ENCODE results near the gene FKBP11. TPM values are rescaled to one million over a fixed set of nuclear protein-coding genes. Genes with fewer than 3 reads are reported as not detected.

FKBP11 gene
- total and polyA plus RNA-seq, 2 of the 13 experiments (the other 11 are each of a cell fraction or from before 2014, with no cell fraction given): 15.5 to 19.4 TPM

DNA sequence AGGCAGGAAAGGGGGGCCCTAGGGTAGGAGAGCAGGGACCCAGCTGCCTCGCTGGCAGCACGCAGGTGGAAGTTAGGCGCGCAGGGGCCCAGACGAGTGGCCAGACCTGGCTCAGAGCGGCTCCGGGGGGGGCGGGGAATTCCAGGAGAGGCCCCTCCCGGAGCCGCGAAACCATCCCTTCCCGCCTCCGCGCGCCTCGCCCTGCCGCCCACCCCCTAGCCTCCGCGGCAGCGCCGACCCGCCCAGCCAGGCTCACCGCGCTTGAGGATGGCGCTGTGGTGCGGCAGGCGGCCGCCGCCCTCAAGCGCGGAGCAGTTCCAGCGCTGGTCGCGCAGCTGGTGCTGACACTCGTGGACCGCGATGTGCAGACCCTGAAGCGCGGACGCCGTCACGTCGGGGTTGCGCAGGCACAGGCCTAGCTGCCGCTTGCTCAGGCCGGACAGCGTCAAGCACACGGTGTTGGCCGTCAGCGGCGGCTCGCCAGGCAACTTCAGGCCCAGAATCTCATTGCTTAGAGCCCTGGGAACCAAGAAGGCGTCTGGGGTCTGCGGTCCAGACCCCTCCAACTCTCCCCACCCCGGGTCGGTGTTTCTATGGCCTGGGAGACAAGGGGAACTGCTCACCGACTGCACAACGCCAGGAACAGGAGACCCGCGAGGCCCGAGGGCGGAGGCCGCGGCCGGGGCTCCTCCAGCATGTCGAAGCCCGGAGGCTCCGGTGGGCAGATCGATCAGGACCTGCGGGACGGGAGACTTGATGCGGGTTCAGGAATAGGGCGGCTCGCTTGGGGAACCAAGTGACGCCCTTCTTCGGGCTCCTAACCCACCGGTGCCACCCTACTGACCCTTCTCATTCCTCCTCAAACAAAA lies 44.8 kb upstream of the FKBP11 start (continued):
- TF ChIP-seq IRF9 (CRISPR knock-in tag; IDR thresholded peaks at IDR 0.05; ENCODE audit: borderline replicate concordance): peak; percentile 30; the same call in 1 of the 2 replicates
- peak; percentile 49; the same call in 1 of the 2 replicates for TF ChIP-seq UBTF (CRISPR knock-in tag; IDR thresholded peaks at IDR 0.05)
- TF ChIP-seq CBX1 (IDR thresholded peaks at IDR 0.05; ENCODE audit: low read depth): no peak
- no peak for TF ChIP-seq DMAP1 (CRISPR knock-in tag; IDR thresholded peaks at IDR 0.05)
- TF ChIP-seq, protein P1, sequence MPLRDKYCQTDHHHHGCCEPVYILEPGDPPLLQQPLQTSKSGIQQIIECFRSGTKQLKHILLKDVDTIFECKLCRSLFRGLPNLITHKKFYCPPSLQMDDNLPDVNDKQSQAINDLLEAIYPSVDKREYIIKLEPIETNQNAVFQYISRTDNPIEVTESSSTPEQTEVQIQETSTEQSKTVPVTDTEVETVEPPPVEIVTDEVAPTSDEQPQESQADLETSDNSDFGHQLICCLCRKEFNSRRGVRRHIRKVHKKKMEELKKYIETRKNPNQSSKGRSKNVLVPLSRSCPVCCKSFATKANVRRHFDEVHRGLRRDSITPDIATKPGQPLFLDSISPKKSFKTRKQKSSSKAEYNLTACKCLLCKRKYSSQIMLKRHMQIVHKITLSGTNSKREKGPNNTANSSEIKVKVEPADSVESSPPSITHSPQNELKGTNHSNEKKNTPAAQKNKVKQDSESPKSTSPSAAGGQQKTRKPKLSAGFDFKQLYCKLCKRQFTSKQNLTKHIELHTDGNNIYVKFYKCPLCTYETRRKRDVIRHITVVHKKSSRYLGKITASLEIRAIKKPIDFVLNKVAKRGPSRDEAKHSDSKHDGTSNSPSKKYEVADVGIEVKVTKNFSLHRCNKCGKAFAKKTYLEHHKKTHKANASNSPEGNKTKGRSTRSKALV (CRISPR knock-in tag; IDR thresholded peaks at IDR 0.05): peak; percentile 79; the same call in 1 of the 2 replicates
- TF ChIP-seq MAFF (IDR thresholded peaks at IDR 0.05; ENCODE audit: low read depth, low read length): no peak
- TF ChIP-seq MYPOP (CRISPR knock-in tag; IDR thresholded peaks at IDR 0.05): peak; percentile 51; the same call in 1 of the 2 replicates
- no peak for TF ChIP-seq STAT5B (CRISPR knock-in tag; IDR thresholded peaks at IDR 0.05)
- no peak for TF ChIP-seq ZSCAN29 (CRISPR knock-in tag; conservative IDR thresholded peaks at IDR 0.05)
- no peak for TF ChIP-seq ZBTB39 (CRISPR knock-in tag; IDR thresholded peaks at IDR 0.05)
- no peak for TF ChIP-seq ZNF773 (CRISPR knock-in tag; IDR thresholded peaks at IDR 0.05; ENCODE audit: borderline replicate concordance)
- TF ChIP-seq HNF4A (CRISPR knock-in tag; IDR thresholded peaks at IDR 0.05): no peak
- no peak for TF ChIP-seq MAFK (conservative IDR thresholded peaks at IDR 0.05 in 1 of 2, IDR thresholded peaks at IDR 0.05 in 1 of 2; ENCODE audit: low read length in 2 of 2)
- TF ChIP-seq TBP (CRISPR knock-in tag; IDR thresholded peaks at IDR 0.05): no peak
- no peak for TF ChIP-seq SYNCRIP (IDR thresholded peaks at IDR 0.05; ENCODE audit: insufficient read depth, low read depth, low read length)
- TF ChIP-seq EED (CRISPR knock-in tag; IDR thresholded peaks at IDR 0.05): peak; percentile 60; the same call in 1 of the 2 replicates
- no peak for TF ChIP-seq FOXK2 (IDR thresholded peaks at IDR 0.05)
- no peak for TF ChIP-seq ZSCAN25 (CRISPR knock-in tag; IDR thresholded peaks at IDR 0.05)
- no peak for TF ChIP-seq ZNF572 (CRISPR knock-in tag; IDR thresholded peaks at IDR 0.05)
- no peak for TF ChIP-seq SMARCE1 (IDR thresholded peaks at IDR 0.05; ENCODE audit: borderline replicate concordance)
- TF ChIP-seq ZNF790 (CRISPR knock-in tag; IDR thresholded peaks at IDR 0.05; ENCODE audit: borderline replicate concordance): no peak
- no peak for TF ChIP-seq NR2F1 (CRISPR knock-in tag; IDR thresholded peaks at IDR 0.05)
